HepG2 (cell line): ENCODE measurements around the gene CEP43. TPM values are rescaled to one million over a fixed set of nuclear protein-coding genes. Genes with fewer than 3 reads are reported as not detected.

Experiments used
- BRCA1 ChIP-seq: sonication (generic); formaldehyde crosslinking; IDR thresholded peaks from 2 replicates; pipeline ENCODE4 v1.4.0; 2020; ENCODE audit warnings: missing genetic modification reagents
- CSRNP2 ChIP-seq: sonication (generic); formaldehyde crosslinking; conservative IDR thresholded peaks from 2 replicates; pipeline ENCODE4 v1.8.0; 2022; ENCODE audit warnings: low read depth, missing genetic modification reagents
- HDAC2 ChIP-seq: sonication (generic); formaldehyde crosslinking; IDR thresholded peaks from 2 replicates; pipeline ENCODE4 v1.4.0; 2020; ENCODE audit warnings: missing genetic modification reagents
- HIVEP1 ChIP-seq: sonication (generic); formaldehyde crosslinking; IDR thresholded peaks from 2 replicates; pipeline ENCODE4 v1.4.0; 2020; ENCODE audit warnings: mild to moderate bottlenecking, missing genetic modification reagents
- KLF12 ChIP-seq: sonication (generic); formaldehyde crosslinking; IDR thresholded peaks from 2 replicates; pipeline ENCODE4 v1.4.0; 2020; ENCODE audit warnings: missing genetic modification reagents, borderline replicate concordance
- MYC ChIP-seq: sonication (generic); formaldehyde crosslinking; IDR thresholded peaks from 2 replicates; pipeline ENCODE4 v1.9.0; 2021; ENCODE audit warnings: missing genetic modification reagents, borderline replicate concordance
- PREB ChIP-seq: sonication (generic); formaldehyde crosslinking; IDR thresholded peaks from 2 replicates; pipeline ENCODE4 v1.4.0; 2020; ENCODE audit warnings: missing genetic modification reagents
- PRPF4 ChIP-seq: fragments of 200-400 bp; formaldehyde crosslinking; IDR thresholded peaks from 2 replicates; pipeline ENCODE4 v1.6.1; 2016; ENCODE audit warnings: low read length, low read depth; ENCODE audit not compliant: poor library complexity, severe bottlenecking
- SKIL ChIP-seq: sonication (generic); formaldehyde crosslinking; IDR thresholded peaks from 2 replicates; pipeline ENCODE4 v1.8.0; 2022; ENCODE audit warnings: missing genetic modification reagents, mild to moderate bottlenecking, moderate library complexity, borderline replicate concordance
- TFDP1 ChIP-seq: IDR thresholded peaks from 2 replicates; pipeline ENCODE4 v1.6.1; 2016; ENCODE audit warnings: missing compliant biosample characterization, missing genetic modification reagents, borderline replicate concordance
- ZBTB33 ChIP-seq: sonication (generic); formaldehyde crosslinking; IDR thresholded peaks from 2 replicates; pipeline ENCODE4 v1.4.0; 2020; ENCODE audit warnings: missing genetic modification reagents
- ZGPAT ChIP-seq: IDR thresholded peaks from 2 replicates; pipeline ENCODE4 v1.6.1; 2016; ENCODE audit warnings: mild to moderate bottlenecking
- ZNF160 ChIP-seq: sonication (generic); formaldehyde crosslinking; IDR thresholded peaks from 2 replicates; pipeline ENCODE4 v1.8.0; 2022; ENCODE audit warnings: mild to moderate bottlenecking, inconsistent platforms, missing genetic modification reagents
- ZNF296 ChIP-seq: sonication (generic); formaldehyde crosslinking; conservative IDR thresholded peaks from 2 replicates; pipeline ENCODE4 v1.5.0; 2020; ENCODE audit warnings: mild to moderate bottlenecking, missing genetic modification reagents
- ZNF766 ChIP-seq: sonication (generic); formaldehyde crosslinking; IDR thresholded peaks from 2 replicates; pipeline ENCODE4 v1.5.0; 2020; ENCODE audit warnings: missing genetic modification reagents, borderline replicate concordance
- polyA plus RNA-seq, 8 experiments: library from polyadenylated mRNA; depleted of rRNA in 3 of 8; stranded (reverse) in 7 of 8; unstranded in 1 of 8; fragments of >200 nt; fragmentation: Illumina TruSeq in 4 of 8; extraction: Trizol in 4 of 8; gene quantifications; 2 replicates each; pipeline versions ENCODE4 v1.2.1 to v1.2.3, GENCODE V29; 2011 to 2016; ENCODE audit warnings: low read depth in 4 of 8, missing spikeins in 1 of 8, mixed read lengths in 1 of 8; ENCODE audit not compliant: insufficient read depth in 1 of 8
- total RNA-seq, 5 experiments: library from RNA; depleted of rRNA; stranded (reverse); fragments of >200 nt; fragmentation: Illumina TruSeq; extraction: Trizol; gene quantifications; 2 replicates each; pipeline ENCODE4 v1.2.3, GENCODE V29; 2016; ENCODE audit warnings: low read depth in 1 of 5
- TF ChIP-seq, protein P1 (sequence below): sonication (generic); formaldehyde crosslinking; IDR thresholded peaks from 2 replicates; pipeline ENCODE4 v1.5.0; 2020; ENCODE audit warnings: missing genetic modification reagents

Gene CEP43
- total and polyA plus RNA-seq, 2 of the 13 experiments (the other 11 are each of a cell fraction or from before 2014, with no cell fraction given): 29.3 to 73.9 TPM

GRCh38 chr6:166957087-166957804 lies 42.0 kb upstream of the CEP43 start (continued):
- TF ChIP-seq ZGPAT: peak; percentile 97
- TF ChIP-seq MYC (CRISPR knock-in tag): peak; percentile 64; the same call in 1 of the 2 replicates
- TF ChIP-seq, protein P1, sequence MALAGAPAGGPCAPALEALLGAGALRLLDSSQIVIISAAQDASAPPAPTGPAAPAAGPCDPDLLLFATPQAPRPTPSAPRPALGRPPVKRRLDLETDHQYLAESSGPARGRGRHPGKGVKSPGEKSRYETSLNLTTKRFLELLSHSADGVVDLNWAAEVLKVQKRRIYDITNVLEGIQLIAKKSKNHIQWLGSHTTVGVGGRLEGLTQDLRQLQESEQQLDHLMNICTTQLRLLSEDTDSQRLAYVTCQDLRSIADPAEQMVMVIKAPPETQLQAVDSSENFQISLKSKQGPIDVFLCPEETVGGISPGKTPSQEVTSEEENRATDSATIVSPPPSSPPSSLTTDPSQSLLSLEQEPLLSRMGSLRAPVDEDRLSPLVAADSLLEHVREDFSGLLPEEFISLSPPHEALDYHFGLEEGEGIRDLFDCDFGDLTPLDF (CRISPR knock-in tag): no peak
- TF ChIP-seq BRCA1: no peak
- TF ChIP-seq TFDP1: peak; percentile 10; the same call in 1 of the 2 replicates
- TF ChIP-seq CSRNP2: 0 out of 2 replicates have a peak, but pooled peaks have one; percentile 22
- peak; percentile 3; the same call in 1 of the 2 replicates for TF ChIP-seq ZBTB33
- TF ChIP-seq PRPF4: no peak
- TF ChIP-seq KLF12 (CRISPR knock-in tag): no peak
- no peak for TF ChIP-seq ZNF296
- TF ChIP-seq ZNF160 (CRISPR knock-in tag): no peak; the same call in 1 of the 2 replicates
- TF ChIP-seq PREB (CRISPR knock-in tag): no peak
- TF ChIP-seq HIVEP1 (CRISPR knock-in tag): peak; percentile 86
- TF ChIP-seq ZNF766 (CRISPR knock-in tag): no peak
- TF ChIP-seq SKIL: no peak; the same call in 1 of the 2 replicates
- peak; percentile 87 for TF ChIP-seq HDAC2 (CRISPR knock-in tag)
